Thyroid gland (tissue), 4 donors: ENCODE data around the gene NFKB1.

ENCODE experiments used
- POLR2A ChIP-seq, 2 donors: fragments of 450-650 bp; IDR thresholded peaks; one replicate each; pipeline ENCODE4 v1.6.1; 2017; ENCODE audit warnings: antibody characterized with exemption in 2 of 2, mild to moderate bottlenecking in 2 of 2, moderate library complexity in 1 of 2
- TF ChIP-seq, protein P1 (sequence below), 6 experiments: fragments of 200-600 bp in 3 of 6; fragments of 450-650 bp in 3 of 6; sonication (generic) in 3 of 6; IDR thresholded peaks; one replicate each; pipeline ENCODE4 v1.5.1; 2016 to 2019; ENCODE audit warnings: antibody characterized with exemption in 6 of 6, mild to moderate bottlenecking in 2 of 6, inconsistent platforms in 1 of 6, moderate library complexity in 1 of 6

DNA sequence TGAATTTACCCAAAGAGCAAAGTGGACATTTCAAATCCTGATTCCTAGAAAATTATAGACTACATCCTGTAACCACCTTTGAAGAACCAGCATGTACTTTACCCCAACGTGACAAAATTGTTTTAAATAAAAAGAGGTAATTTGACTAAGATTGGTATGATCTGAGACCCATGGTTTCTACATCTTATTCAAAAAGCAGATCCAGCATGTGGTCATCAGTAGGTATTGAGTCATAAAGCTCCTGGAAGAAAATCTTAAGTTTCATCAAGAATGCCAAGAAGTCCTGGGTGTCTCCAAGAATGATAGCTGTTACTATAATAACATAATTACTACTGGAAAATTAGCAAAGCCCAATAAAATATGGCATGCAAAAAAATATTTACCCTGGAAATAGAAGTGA is 61.8 kb downstream of the NFKB1 start:
- no peak for TF ChIP-seq POLR2A (IDR thresholded peaks at IDR 0.05)
- TF ChIP-seq, protein P1, sequence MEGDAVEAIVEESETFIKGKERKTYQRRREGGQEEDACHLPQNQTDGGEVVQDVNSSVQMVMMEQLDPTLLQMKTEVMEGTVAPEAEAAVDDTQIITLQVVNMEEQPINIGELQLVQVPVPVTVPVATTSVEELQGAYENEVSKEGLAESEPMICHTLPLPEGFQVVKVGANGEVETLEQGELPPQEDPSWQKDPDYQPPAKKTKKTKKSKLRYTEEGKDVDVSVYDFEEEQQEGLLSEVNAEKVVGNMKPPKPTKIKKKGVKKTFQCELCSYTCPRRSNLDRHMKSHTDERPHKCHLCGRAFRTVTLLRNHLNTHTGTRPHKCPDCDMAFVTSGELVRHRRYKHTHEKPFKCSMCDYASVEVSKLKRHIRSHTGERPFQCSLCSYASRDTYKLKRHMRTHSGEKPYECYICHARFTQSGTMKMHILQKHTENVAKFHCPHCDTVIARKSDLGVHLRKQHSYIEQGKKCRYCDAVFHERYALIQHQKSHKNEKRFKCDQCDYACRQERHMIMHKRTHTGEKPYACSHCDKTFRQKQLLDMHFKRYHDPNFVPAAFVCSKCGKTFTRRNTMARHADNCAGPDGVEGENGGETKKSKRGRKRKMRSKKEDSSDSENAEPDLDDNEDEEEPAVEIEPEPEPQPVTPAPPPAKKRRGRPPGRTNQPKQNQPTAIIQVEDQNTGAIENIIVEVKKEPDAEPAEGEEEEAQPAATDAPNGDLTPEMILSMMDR (IDR thresholded peaks at IDR 0.05) = no peak
